Neural cell (in vitro differentiated cells): ENCODE data around the gene PADI4.

Experiments
- CTCF ChIP-seq: fragments of 450-650 bp; IDR thresholded peaks from 2 replicates; pipeline ENCODE4 v1.5.1; 2014; ENCODE audit warnings: antibody characterized with exemption, mild to moderate bottlenecking, moderate library complexity; ENCODE audit not compliant: poor library complexity, severe bottlenecking
- MXI1 ChIP-seq: fragments of 450-650 bp; conservative IDR thresholded peaks from 2 replicates; pipeline ENCODE4 v1.6.1; 2014; ENCODE audit warnings: antibody characterized with exemption, mild to moderate bottlenecking; ENCODE audit not compliant: poor library complexity, severe bottlenecking
- RAD21 ChIP-seq: fragments of 450-650 bp; conservative IDR thresholded peaks from 2 replicates; pipeline ENCODE4 v1.6.1; 2014; ENCODE audit warnings: antibody characterized with exemption, mild to moderate bottlenecking, moderate library complexity
- SMC3 ChIP-seq: fragments of 450-650 bp; conservative IDR thresholded peaks from 2 replicates; pipeline ENCODE4 v1.6.1; 2014; ENCODE audit warnings: antibody characterized with exemption, mild to moderate bottlenecking, moderate library complexity; ENCODE audit not compliant: poor library complexity

GRCh38 chr1:17361687-17362086, 53.7 kb downstream of the PADI4 start:
- TF ChIP-seq CTCF (no peak), SMC3 (no peak), RAD21 (no peak), MXI1 (no peak)
